BLaER1 treated with 17β-estradiol and CSF1 and Interleukin-3, amounts not matched to agents 10 nM and 100 nM (cell line): ENCODE measurements around the gene KCTD2.
A peak's percentile ranks its signal among the peaks of the same experiment; 100 is the strongest.

Experiments used
- H3K27ac ChIP-seq, 11 experiments: shearing (Covaris generic); formaldehyde crosslinking; 2 replicates each; pipeline ENCODE4 v1.8.1; 2022
- H3K27me3 ChIP-seq, 11 experiments: shearing (Covaris generic); formaldehyde crosslinking; 2 replicates each; pipeline ENCODE4 v1.8.1; 2022
- H3K36me3 ChIP-seq, 11 experiments: shearing (Covaris generic); formaldehyde crosslinking; 2 replicates each; pipeline ENCODE4 v1.8.1; 2022
- H3K4me1 ChIP-seq, 10 experiments: shearing (Covaris generic); formaldehyde crosslinking; 2 replicates each; pipeline ENCODE4 v1.8.1; 2022
- H3K4me2 ChIP-seq, 11 experiments: shearing (Covaris generic); formaldehyde crosslinking; 2 replicates each; pipeline ENCODE4 v1.8.1; 2022
- H3K4me3 ChIP-seq, 10 experiments: shearing (Covaris generic); formaldehyde crosslinking; 2 replicates each; pipeline ENCODE4 v1.8.1; 2022
- H3K9ac ChIP-seq, 11 experiments: shearing (Covaris generic); formaldehyde crosslinking; 2 replicates each; pipeline ENCODE4 v1.8.1; 2022
- H3K9me3 ChIP-seq, 11 experiments: shearing (Covaris generic); formaldehyde crosslinking; replicated peaks in 1 of 11; 2 replicates each; pipeline ENCODE4 v1.8.1; 2022
- H4K20me1 ChIP-seq, 11 experiments: shearing (Covaris generic); formaldehyde crosslinking; 2 replicates each; pipeline ENCODE4 v1.8.1; 2022
- Cebpa-rat ChIP-seq, 11 experiments: shearing (Covaris generic); IDR thresholded peaks; 2 replicates each; pipeline ENCODE4 v1.8.1; 2022

KCTD2 gene

GRCh38 chr17:75109046-75109406 lies 62.0 kb downstream of the KCTD2 start:
- Histone ChIP-seq H3K9ac (peak overlapping the region; percentile 68 to 83 (median 79); a peak in 20 of 22 replicates), H4K20me1 (peaks cover 0 to 16% (median 0%) of the 10 kb centered on the region in 11 experiments; a peak in 6 of 22 replicates), H3K9me3 (no peaks in the 10 kb centered on the region), H3K36me3 (peaks cover 0 to 18% (median 0%) of the 10 kb centered on the region in 11 experiments; a peak in 9 of 22 replicates), H3K27me3 (peaks cover 5 to 19% (median 16%) of the 10 kb centered on the region in 11 experiments; a peak in 17 of 22 replicates), H3K4me3 (peak overlapping the region; percentile 59 to 84 (median 72)), H3K27ac (no peak overlapping the region), H3K4me1 (peaks cover 33 to 45% (median 36%) of the 10 kb centered on the region in 10 experiments), H3K4me2 (peak overlapping the region; percentile 88 to 100 (median 99))
- TF ChIP-seq Cebpa-rat (IDR thresholded peaks at IDR 0.05), result no peak

DNA sequence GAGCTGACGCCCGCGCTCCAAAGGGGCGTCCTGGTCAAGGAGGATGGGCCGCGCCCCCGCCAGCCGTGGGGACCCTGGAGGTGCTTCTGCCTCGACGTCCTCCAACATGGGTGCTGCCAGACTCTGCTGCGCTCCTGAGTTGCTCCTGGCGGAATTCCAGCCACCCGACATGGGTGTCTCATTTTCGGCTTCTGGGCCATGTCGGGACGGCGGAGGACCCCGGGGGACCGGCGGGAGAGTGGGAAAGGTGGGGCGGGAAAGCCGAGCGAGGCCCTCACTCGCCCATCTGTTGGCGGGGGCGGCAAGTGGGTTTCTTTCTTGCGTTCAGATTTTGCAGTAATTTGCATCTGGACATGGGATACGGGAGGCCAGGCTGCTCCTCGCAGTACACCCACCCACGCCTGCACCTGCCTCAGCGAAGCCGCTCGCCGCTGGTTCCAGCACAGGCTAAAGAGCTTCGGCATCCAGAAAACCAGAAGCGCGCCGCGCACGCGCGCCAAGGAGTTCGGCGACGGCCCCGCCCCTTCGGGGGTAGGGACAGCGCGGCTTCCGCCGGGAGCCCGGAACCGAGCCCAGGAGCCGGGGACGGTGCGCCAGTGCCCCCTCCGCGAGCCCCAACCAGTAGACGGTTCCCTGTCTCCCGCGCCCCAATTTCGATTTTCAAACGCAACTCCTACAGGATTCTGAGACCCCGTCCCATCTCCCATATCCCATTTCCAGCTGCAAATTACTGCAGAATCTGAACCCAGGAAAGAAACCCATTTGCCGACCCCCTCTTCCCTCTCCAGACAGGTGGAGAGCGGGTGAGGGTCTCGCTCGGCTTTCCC lies 62.6 kb downstream of the KCTD2 start, which contains the start of gene ARMC7:
Gene ARMC7, plus strand, starts transcription at position 563 of the 827 bp plus-strand sequence. CDS start 320 bp downstream, outside the sequence.
- H3K9me3 ChIP-seq, result no peaks in the 10 kb centered on the region
- H3K4me3 ChIP-seq, result peak within 1 kb of the TSS; percentile 59 to 84 (median 72)
- H3K4me2 ChIP-seq, result peak within 1 kb of the TSS; percentile 88 to 100 (median 99)
- peak within 1 kb of the TSS; percentile 37 to 78 (median 65); a peak in 20 of 22 replicates for H3K27ac ChIP-seq
- peaks cover 5 to 19% (median 16%) of the 10 kb centered on the region in 11 experiments; a peak in 17 of 22 replicates for H3K27me3 ChIP-seq
- H3K4me1 ChIP-seq, result peaks cover 36 to 50% (median 41%) of the 10 kb centered on the region in 10 experiments
- no peak for TF ChIP-seq Cebpa-rat (IDR thresholded peaks at IDR 0.05)
- H3K36me3 ChIP-seq, result peaks cover 0 to 12% (median 0%) of the 10 kb centered on the region in 11 experiments; a peak in 9 of 22 replicates
- H4K20me1 ChIP-seq, result peaks cover 0 to 15% (median 0%) of the 10 kb centered on the region in 11 experiments; a peak in 7 of 22 replicates
- H3K9ac ChIP-seq, result peak within 1 kb of the TSS; percentile 68 to 83 (median 79)

DNA sequence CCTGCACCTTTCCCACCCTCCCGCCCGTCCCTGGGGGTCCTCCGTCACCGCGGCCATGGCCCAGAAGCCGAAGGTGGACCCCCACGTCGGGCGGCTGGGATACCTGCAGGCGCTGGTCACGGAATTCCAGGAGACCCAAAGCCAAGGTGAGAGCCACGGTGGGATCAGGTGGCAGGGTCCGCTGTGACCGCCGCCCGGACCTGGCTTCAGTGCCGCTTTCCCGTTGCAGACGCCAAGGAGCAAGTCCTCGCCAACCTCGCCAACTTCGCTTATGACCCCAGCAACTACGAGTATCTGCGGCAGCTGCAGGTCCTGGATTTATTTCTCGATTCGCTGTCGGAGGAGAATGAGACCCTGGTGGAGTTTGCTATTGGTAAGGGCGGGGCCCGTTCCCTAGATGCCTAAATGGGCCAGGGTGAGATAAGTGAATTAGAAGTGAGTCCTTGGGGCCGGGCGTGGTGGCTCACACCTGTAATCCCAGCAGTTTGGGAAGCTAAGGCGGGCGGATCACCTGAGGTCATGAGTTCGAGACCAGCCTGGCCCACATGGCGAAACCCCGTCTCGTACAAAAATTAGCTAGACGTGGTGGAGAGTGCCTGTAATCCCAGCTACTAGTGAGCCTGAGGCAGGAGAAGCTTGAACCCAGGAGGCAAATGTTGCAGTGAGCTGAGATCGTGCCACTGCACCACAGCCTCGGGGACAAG lies 63.4 kb downstream of the KCTD2 start:
- H4K20me1 ChIP-seq, result peaks cover 0 to 10% (median 4%) of the 10 kb centered on the region in 11 experiments; a peak in 6 of 22 replicates
- peak overlapping the region; percentile 59 to 84 (median 72) for H3K4me3 ChIP-seq
- H3K36me3 ChIP-seq, result peaks cover 0 to 7% (median under 1%) of the 10 kb centered on the region in 11 experiments; a peak in 6 of 22 replicates
- peak overlapping the region; percentile 68 to 83 (median 79) for H3K9ac ChIP-seq
- H3K9me3 ChIP-seq, result no peaks in the 10 kb centered on the region
- no peak; a peak in 1 of 22 replicates for TF ChIP-seq Cebpa-rat (IDR thresholded peaks at IDR 0.05)
- H3K27me3 ChIP-seq, result peaks cover 5 to 19% (median 16%) of the 10 kb centered on the region in 11 experiments; a peak in 17 of 22 replicates
- peaks cover 44 to 57% (median 48%) of the 10 kb centered on the region in 10 experiments for H3K4me1 ChIP-seq
- peak overlapping the region; percentile 37 to 78 (median 65); a peak in 16 of 22 replicates for H3K27ac ChIP-seq
- peak overlapping the region; percentile 88 to 100 (median 99) for H3K4me2 ChIP-seq

- peaks cover 56 to 72% (median 63%) of the 10 kb centered on the region in 10 experiments for H3K4me1 ChIP-seq
- H3K9me3 ChIP-seq, result no peaks in the 10 kb centered on the region
- peaks cover 5 to 19% (median 16%) of the 10 kb centered on the region in 11 experiments; a peak in 17 of 22 replicates for H3K27me3 ChIP-seq
- no peak for TF ChIP-seq Cebpa-rat (IDR thresholded peaks at IDR 0.05)
- H3K4me3 ChIP-seq, result peak overlapping the region in 3 of 10 experiments; percentile 68 to 73 (median 72); a peak in 4 of 20 replicates
- H3K4me2 ChIP-seq, result peak overlapping the region; percentile 88 to 100 (median 99); a peak in 19 of 22 replicates
- peaks cover 0 to 15% (median 6%) of the 10 kb centered on the region in 11 experiments; a peak in 13 of 22 replicates for H3K36me3 ChIP-seq
- H3K27ac ChIP-seq, result no peak overlapping the region
- H4K20me1 ChIP-seq, result peaks cover 0 to 25% (median 12%) of the 10 kb centered on the region in 11 experiments; a peak in 10 of 22 replicates
- H3K9ac ChIP-seq, result peak overlapping the region in 3 of 11 experiments; percentile 7 to 25 (median 24); a peak in 2 of 22 replicates
These were observed 64.8 kb downstream of the KCTD2 start for GRCh38 chr17:75111777-75112335.

DNA sequence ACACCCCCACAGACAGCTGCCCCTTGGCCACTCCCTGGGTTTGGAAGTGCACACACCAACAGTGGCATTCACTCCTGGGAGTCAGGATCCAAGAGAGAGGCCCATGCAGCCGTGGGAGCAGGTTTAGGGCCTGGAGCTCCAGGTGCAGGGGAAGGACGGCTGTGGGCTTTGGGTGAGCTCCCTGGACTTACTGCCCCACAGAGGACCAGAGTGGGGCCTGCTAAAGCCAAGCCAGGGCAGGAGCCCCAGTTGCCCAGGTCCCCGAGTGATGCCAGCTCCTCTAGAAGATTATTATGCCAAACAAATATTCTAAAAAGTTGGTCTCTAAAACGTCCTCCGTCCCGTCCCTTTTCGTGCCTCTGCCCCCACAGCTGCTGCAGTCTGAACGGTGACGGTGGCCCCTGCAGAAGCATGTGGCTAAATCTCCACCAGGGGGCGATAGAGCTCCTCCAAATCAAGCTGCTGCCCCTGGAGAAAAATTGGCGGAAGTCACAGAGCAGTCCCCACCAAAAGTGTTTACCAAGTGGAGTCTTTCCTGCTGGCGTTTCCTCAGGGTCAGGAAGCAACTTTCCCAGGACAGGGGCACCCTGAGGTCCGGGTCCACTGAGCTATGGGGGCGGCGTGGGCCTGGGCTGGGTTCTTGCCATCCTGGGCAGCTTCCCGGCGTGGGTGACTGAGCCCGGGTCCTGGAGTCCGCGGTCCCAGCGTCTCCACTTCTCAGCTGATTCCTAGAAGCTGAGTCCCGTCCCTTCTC lies 67.0 kb downstream of the KCTD2 start:
- peak overlapping the region; percentile 66 to 84 (median 77) for H3K9ac ChIP-seq
- peaks cover 5 to 24% (median 10%) of the 10 kb centered on the region in 11 experiments; a peak in 17 of 22 replicates for H3K36me3 ChIP-seq
- peaks cover 3 to 6% (median 5%) of the 10 kb centered on the region in 11 experiments; a peak in 16 of 22 replicates for H3K27me3 ChIP-seq
- TF ChIP-seq Cebpa-rat (IDR thresholded peaks at IDR 0.05), result no peak
- H4K20me1 ChIP-seq, result peaks cover 0 to 46% (median 30%) of the 10 kb centered on the region in 11 experiments; a peak in 12 of 22 replicates
- H3K4me2 ChIP-seq, result peak overlapping the region; percentile 85 to 97 (median 91)
- peak overlapping the region; percentile 45 to 72 (median 56) for H3K4me3 ChIP-seq
- H3K27ac ChIP-seq, result peak overlapping the region; percentile 50 to 89 (median 73); a peak in 20 of 22 replicates
- no peaks in the 10 kb centered on the region for H3K9me3 ChIP-seq
- peaks cover 72 to 81% (median 76%) of the 10 kb centered on the region in 10 experiments for H3K4me1 ChIP-seq

GRCh38 chr17:75114552-75115314 lies 67.7 kb downstream of the KCTD2 start:
- Histone ChIP-seq H3K27ac (peak overlapping the region; percentile 50 to 89 (median 73); a peak in 20 of 22 replicates), H4K20me1 (peaks cover 0 to 47% (median 31%) of the 10 kb centered on the region in 11 experiments; a peak in 12 of 22 replicates), H3K4me3 (peak overlapping the region; percentile 45 to 72 (median 56)), H3K4me2 (peak overlapping the region; percentile 85 to 97 (median 91)), H3K27me3 (no peaks in the 10 kb centered on the region), H3K9me3 (no peaks in the 10 kb centered on the region), H3K4me1 (peaks cover 66 to 76% (median 71%) of the 10 kb centered on the region in 10 experiments), H3K36me3 (peaks cover 6 to 29% (median 10%) of the 10 kb centered on the region in 11 experiments; a peak in 17 of 22 replicates), H3K9ac (peak overlapping the region; percentile 66 to 84 (median 77))
- no peak for TF ChIP-seq Cebpa-rat (IDR thresholded peaks at IDR 0.05)
